Measurements from ENCODE around the gene RUNX3. TPM values are rescaled to one million over a fixed set of nuclear protein-coding genes. Genes with fewer than 3 reads are reported as not detected.

Gene RUNX3
- polyA plus RNA-seq, 1 donor (not counting 4 experiments of a cell fraction or from before 2014, with no cell fraction given) = not detected

DNA sequence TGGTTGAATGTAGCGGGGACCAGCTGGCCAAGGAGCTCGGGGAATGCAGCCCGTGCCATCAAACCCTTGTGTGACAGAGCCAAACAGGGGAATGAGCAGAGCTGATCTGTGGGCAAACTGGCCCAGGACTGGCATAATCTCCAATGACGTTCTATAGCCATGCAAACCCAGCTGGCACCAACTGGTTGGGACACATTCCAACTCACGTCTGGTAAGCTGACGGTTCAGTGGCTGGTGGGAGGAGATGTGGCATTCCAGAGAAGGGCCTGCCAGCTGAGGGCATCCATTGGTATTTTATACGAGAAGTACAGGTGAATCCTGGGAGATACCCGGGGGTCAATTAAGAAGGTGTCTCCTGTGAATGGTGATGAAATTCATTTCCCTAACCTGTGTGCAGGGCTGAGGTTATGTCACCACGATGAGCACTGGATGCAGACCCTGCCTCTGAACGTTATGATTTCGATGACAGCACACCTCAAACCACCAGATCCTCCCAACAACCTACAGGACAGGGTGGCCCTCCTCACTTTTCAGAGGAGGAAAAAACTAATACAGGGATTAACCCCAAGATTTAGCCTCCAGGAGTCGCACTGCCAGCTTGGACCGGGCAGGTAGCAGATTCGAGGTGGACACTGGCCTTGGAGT, 39.0 kb upstream of the RUNX3 start:
- H3K27ac ChIP-seq (ENCODE audit: control insufficient read depth, insufficient read depth, low read length) = no peak overlapping the region
- H3K9me1 ChIP-seq (ENCODE audit: control insufficient read depth, extremely low read depth, insufficient read depth, low read length) = no peaks in the 10 kb centered on the region
- H4K20me1 ChIP-seq (ENCODE audit: control insufficient read depth, extremely low read depth, insufficient read depth, low read length) = no peaks in the 10 kb centered on the region
- dilution Hi-C loops (cut with MboI; ENCODE audit: extremely low pct_ligation_motif_present, low sequenced_read_pairs) = no loop called here
- FAIRE-seq (peak; percentile 64), DNase-seq (ENCODE audit: low read depth, low spot score) (no peak)
- no peaks in the 10 kb centered on the region for H3K79me2 ChIP-seq (ENCODE audit: control insufficient read depth, insufficient read depth, low read length)
- no peak overlapping the region for H3K4me2 ChIP-seq (ENCODE audit: control insufficient read depth, extremely low read depth, insufficient read depth, low read depth, low read length)
- H3K9ac ChIP-seq (ENCODE audit: control insufficient read depth, extremely low read depth, insufficient read depth, low read length) = no peak overlapping the region
- H3K4me3 ChIP-seq (ENCODE audit: control insufficient read depth in 2 of 3, extremely low read depth in 1 of 3, insufficient read depth in 2 of 3, low read depth in 1 of 3, low read length in 3 of 3) = no peak overlapping the region
- H3K27me3 ChIP-seq (ENCODE audit: control insufficient read depth, extremely low read depth, insufficient read depth, low read length) = no peaks in the 10 kb centered on the region
- TF ChIP-seq EZH2 (IDR thresholded peaks at IDR 0.05; ENCODE audit: low read length) = no peak
- TF ChIP-seq, protein P1, sequence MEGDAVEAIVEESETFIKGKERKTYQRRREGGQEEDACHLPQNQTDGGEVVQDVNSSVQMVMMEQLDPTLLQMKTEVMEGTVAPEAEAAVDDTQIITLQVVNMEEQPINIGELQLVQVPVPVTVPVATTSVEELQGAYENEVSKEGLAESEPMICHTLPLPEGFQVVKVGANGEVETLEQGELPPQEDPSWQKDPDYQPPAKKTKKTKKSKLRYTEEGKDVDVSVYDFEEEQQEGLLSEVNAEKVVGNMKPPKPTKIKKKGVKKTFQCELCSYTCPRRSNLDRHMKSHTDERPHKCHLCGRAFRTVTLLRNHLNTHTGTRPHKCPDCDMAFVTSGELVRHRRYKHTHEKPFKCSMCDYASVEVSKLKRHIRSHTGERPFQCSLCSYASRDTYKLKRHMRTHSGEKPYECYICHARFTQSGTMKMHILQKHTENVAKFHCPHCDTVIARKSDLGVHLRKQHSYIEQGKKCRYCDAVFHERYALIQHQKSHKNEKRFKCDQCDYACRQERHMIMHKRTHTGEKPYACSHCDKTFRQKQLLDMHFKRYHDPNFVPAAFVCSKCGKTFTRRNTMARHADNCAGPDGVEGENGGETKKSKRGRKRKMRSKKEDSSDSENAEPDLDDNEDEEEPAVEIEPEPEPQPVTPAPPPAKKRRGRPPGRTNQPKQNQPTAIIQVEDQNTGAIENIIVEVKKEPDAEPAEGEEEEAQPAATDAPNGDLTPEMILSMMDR (optimal IDR thresholded peaks at IDR 0.05 in 1 of 3, IDR thresholded peaks at IDR 0.05 in 1 of 3, conservative IDR thresholded peaks at IDR 0.05 in 1 of 3; ENCODE audit: extremely low read depth in 1 of 3, insufficient read depth in 2 of 3, low read length in 3 of 3) = no peak
- H2AFZ ChIP-seq (ENCODE audit: control insufficient read depth, low read length) = no peak overlapping the region
- H3K4me1 ChIP-seq (ENCODE audit: control insufficient read depth, extremely low read depth, insufficient read depth, low read length) = peaks cover 31% of the 10 kb centered on the region
- H3K36me3 ChIP-seq (ENCODE audit: control insufficient read depth in 2 of 2, extremely low read depth in 1 of 2, insufficient read depth in 2 of 2, low read length in 2 of 2) = no peaks in the 10 kb centered on the region
- peaks cover 2% of the 10 kb centered on the region for H3K9me3 ChIP-seq (ENCODE audit: control insufficient read depth, low read depth, low read length)

DNA sequence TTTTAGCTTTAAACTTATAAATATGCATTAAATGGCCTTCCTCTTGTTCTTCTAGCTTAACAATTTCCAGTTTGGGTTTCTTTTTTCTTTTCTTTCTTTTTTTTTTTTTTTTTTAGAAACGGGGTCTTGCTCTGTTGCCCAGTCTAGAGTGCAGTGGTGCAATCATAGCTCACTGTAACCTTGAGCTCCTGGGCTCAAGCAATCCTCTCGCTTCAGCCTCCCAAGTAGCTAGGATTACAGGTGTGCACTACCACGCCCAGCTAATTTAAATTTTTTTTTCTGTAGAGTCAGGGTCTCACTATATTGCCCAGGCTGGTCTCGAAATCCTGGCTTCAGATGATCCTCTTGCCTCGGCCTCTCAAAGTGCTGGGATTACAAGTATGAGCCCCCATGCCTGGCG, 37.9 kb upstream of the RUNX3 start:
- Histone ChIP-seq H3K27me3 (ENCODE audit: control insufficient read depth, extremely low read depth, insufficient read depth, low read length) (peaks cover 3% of the 10 kb centered on the region), H3K4me1 (ENCODE audit: control insufficient read depth, extremely low read depth, insufficient read depth, low read length) (peaks cover 31% of the 10 kb centered on the region), H3K9me1 (ENCODE audit: control insufficient read depth, extremely low read depth, insufficient read depth, low read length) (no peaks in the 10 kb centered on the region), H3K9me3 (ENCODE audit: control insufficient read depth, low read depth, low read length) (no peaks in the 10 kb centered on the region), H2AFZ (ENCODE audit: control insufficient read depth, low read length) (no peak overlapping the region), H3K36me3 (ENCODE audit: control insufficient read depth in 2 of 2, extremely low read depth in 1 of 2, insufficient read depth in 2 of 2, low read length in 2 of 2) (no peaks in the 10 kb centered on the region), H3K9ac (ENCODE audit: control insufficient read depth, extremely low read depth, insufficient read depth, low read length) (no peak overlapping the region), H3K4me2 (ENCODE audit: control insufficient read depth, extremely low read depth, insufficient read depth, low read depth, low read length) (no peak overlapping the region), H4K20me1 (ENCODE audit: control insufficient read depth, extremely low read depth, insufficient read depth, low read length) (no peaks in the 10 kb centered on the region), H3K27ac (ENCODE audit: control insufficient read depth, insufficient read depth, low read length) (no peak overlapping the region), H3K79me2 (ENCODE audit: control insufficient read depth, insufficient read depth, low read length) (no peaks in the 10 kb centered on the region), H3K4me3 (ENCODE audit: control insufficient read depth in 2 of 3, extremely low read depth in 1 of 3, insufficient read depth in 2 of 3, low read depth in 1 of 3, low read length in 3 of 3) (no peak overlapping the region)
- no peak for TF ChIP-seq EZH2 (IDR thresholded peaks at IDR 0.05; ENCODE audit: low read length)
- TF ChIP-seq, protein P1 (optimal IDR thresholded peaks at IDR 0.05 in 1 of 3, IDR thresholded peaks at IDR 0.05 in 1 of 3, conservative IDR thresholded peaks at IDR 0.05 in 1 of 3; ENCODE audit: extremely low read depth in 1 of 3, insufficient read depth in 2 of 3, low read length in 3 of 3) = no peak
- dilution Hi-C loops (cut with MboI; ENCODE audit: extremely low pct_ligation_motif_present, low sequenced_read_pairs) = no loop called here
- FAIRE-seq (no peak), DNase-seq (ENCODE audit: low read depth, low spot score) (no peak)

Measured in keratinocyte (primary cell).